GM10248 (cell line): ENCODE results near the gene LILRB4.
"Not testable (repeated sequence)": the region's sequence is repeated elsewhere in the genome, so short reads cannot be mapped to it uniquely, and the experiment has no call there.

Source experiments
- CTCF ChIA-PET: fragments of 300-600 bp; sonication (Branson Sonifier 250); formaldehyde crosslinking; extraction: SDS; loops from one replicate; lab custom pipeline; 2021; ENCODE audit warnings: antibody characterized with exemption; lab: Yijun Ruan, JAX
- POLR2A ChIA-PET: fragments of 350-650 bp; sonication (Branson Sonifier 250); formaldehyde crosslinking; extraction: SDS; loops from one replicate; lab custom pipeline; 2020; ENCODE audit warnings: antibody characterized with exemption; lab: Yijun Ruan, JAX
- DNase-seq: peaks from one replicate; pipeline ENCODE4 v3.0.0; 2012; ENCODE audit errors: extremely low spot score
- TF ChIP-seq, protein P1 (sequence below): IDR thresholded peaks from 2 replicates; pipeline ENCODE4 v1.5.1; 2012; ENCODE audit warnings: mild to moderate bottlenecking, low read depth; ENCODE audit errors: extremely low read depth, missing control alignments, control extremely low read depth

The LILRB4 gene

GRCh38 chr19:54626757-54627156 lies 36.0 kb upstream of the LILRB4 start:
- POLR2A ChIA-PET = interaction anchor here (0.6 kb wide), 1 partner anchor 163 kb away, joined by 4 read pairs; the partner anchor contains the start of gene LENG9

DNA sequence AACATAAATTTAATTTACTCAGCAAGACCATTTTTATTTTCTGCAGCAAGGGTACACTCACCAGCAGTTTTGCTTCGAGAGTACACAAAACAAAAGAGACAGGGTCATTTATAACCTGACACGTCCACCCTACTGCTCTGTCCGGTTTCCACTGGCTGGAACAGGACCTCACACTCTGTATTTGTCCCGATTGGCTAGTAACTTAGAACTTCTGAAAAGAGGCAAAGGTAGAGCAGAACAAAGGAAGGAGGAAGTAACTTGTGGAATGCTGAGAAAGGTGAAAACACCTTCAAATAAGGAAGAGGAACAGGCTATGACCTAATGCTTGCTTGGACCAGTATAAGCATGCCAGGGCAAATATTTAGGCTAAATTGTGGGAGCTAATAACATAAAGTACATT lies 34.9 kb upstream of the LILRB4 start:
- CTCF ChIA-PET = interaction anchor here (2.4 to 2.8 kb wide), 2 partner anchors 10 to 25 kb away, joined by 9 to 15 read pairs; no protein-coding TSS in a partner anchor
- POLR2A ChIA-PET, DNase-seq: not testable (repeated sequence)

More at GRCh38 chr19:54626757-54627156, 36.0 kb upstream of the LILRB4 start:
- CTCF ChIA-PET = interaction anchor here (2.4 kb wide), 1 partner anchor 9 kb away, joined by 9 read pairs; no protein-coding TSS in a partner anchor
- TF ChIP-seq, protein P1, sequence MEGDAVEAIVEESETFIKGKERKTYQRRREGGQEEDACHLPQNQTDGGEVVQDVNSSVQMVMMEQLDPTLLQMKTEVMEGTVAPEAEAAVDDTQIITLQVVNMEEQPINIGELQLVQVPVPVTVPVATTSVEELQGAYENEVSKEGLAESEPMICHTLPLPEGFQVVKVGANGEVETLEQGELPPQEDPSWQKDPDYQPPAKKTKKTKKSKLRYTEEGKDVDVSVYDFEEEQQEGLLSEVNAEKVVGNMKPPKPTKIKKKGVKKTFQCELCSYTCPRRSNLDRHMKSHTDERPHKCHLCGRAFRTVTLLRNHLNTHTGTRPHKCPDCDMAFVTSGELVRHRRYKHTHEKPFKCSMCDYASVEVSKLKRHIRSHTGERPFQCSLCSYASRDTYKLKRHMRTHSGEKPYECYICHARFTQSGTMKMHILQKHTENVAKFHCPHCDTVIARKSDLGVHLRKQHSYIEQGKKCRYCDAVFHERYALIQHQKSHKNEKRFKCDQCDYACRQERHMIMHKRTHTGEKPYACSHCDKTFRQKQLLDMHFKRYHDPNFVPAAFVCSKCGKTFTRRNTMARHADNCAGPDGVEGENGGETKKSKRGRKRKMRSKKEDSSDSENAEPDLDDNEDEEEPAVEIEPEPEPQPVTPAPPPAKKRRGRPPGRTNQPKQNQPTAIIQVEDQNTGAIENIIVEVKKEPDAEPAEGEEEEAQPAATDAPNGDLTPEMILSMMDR = no peak
- DNase-seq = no peak

- DNase-seq, POLR2A ChIA-PET: not testable (repeated sequence)
- CTCF ChIA-PET = interaction anchor here (1.0 to 2.8 kb wide), 2 partner anchors 23 to 149 kb away, joined by 3 to 15 read pairs; no protein-coding TSS in a partner anchor
Observed at GRCh38 chr19:54630262-54630661, 32.5 kb upstream of the LILRB4 start, which contains the start of gene LILRB1. Gene LILRB1, plus strand, starts transcription at chr19:54630484. Its CDS starts 590 bp downstream, at chr19:54631074.

GRCh38 chr19:54630782-54631181 lies 32.0 kb upstream of the LILRB4 start:
- POLR2A ChIA-PET = no interaction called here
- TF ChIP-seq, protein P1 = no peak
- CTCF ChIA-PET = interaction anchor here (2.8 kb wide), 1 partner anchor 22 kb away, joined by 15 read pairs; no protein-coding TSS in a partner anchor
- no peak for DNase-seq

- DNase-seq, POLR2A ChIA-PET: not testable (repeated sequence)
- CTCF ChIA-PET = interaction anchor here (1.5 to 2.0 kb wide), 2 partner anchors 22 to 42 kb away, joined by 7 to 8 read pairs; no protein-coding TSS in a partner anchor
Observed at GRCh38 chr19:54631489-54632337, 31.1 kb upstream of the LILRB4 start.

GRCh38 chr19:54632517-54632916 lies 30.3 kb upstream of the LILRB4 start:
- CTCF ChIA-PET = interaction anchor here (1.1 to 2.0 kb wide), 3 partner anchors 20 to 41 kb away, joined by 5 to 8 read pairs (median 7); no protein-coding TSS in a partner anchor
- POLR2A ChIA-PET, DNase-seq: not testable (repeated sequence)

DNA sequence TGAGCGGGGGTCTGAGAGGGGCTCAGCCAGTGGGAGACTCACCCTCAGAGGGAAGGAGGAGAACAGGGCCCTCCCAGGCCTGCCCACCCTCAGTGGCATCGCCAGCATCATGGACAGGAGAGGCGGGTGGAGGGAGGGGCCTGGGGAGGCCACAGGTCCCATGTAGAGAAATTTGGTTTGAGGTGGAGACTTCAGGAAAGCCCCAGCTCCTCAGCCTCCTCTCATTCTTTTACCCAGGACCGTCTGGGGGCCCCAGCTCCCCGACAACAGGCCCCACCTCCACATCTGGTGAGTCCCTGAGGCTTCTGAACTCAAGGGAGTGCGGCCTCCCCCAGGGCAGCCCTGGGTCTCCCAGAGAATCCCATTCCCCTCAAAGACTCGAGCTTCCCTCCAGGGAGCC lies 29.4 kb upstream of the LILRB4 start:
- TF ChIP-seq, protein P1 = no peak
- ChIA-PET POLR2A (no interaction called here), CTCF (interaction anchor here (0.7 to 2.0 kb wide), 5 partner anchors 19 to 155 kb away, joined by 3 to 8 read pairs (median 5); partner anchors contain the start of gene LILRB4)
- peak; percentile 49 for DNase-seq

- CTCF ChIA-PET = interaction anchor here (0.8 kb wide), 1 partner anchor 19 kb away, joined by 3 read pairs; no protein-coding TSS in a partner anchor
- DNase-seq, POLR2A ChIA-PET: not testable (repeated sequence)
Observed at GRCh38 chr19:54636081-54636480, 26.7 kb upstream of the LILRB4 start.

GRCh38 chr19:54638683-54639082 lies 24.1 kb upstream of the LILRB4 start:
- DNase-seq = no peak
- TF ChIP-seq, protein P1 = no peak
- CTCF ChIA-PET = interaction anchor here (0.9 to 5.9 kb wide), 6 partner anchors 9 to 157 kb away, joined by 3 to 45 read pairs (median 5); no protein-coding TSS in a partner anchor
- POLR2A ChIA-PET = no interaction called here

GRCh38 chr19:54642953-54643352 lies 19.8 kb upstream of the LILRB4 start:
- POLR2A ChIA-PET, DNase-seq, CTCF ChIA-PET: not testable (repeated sequence)

DNA sequence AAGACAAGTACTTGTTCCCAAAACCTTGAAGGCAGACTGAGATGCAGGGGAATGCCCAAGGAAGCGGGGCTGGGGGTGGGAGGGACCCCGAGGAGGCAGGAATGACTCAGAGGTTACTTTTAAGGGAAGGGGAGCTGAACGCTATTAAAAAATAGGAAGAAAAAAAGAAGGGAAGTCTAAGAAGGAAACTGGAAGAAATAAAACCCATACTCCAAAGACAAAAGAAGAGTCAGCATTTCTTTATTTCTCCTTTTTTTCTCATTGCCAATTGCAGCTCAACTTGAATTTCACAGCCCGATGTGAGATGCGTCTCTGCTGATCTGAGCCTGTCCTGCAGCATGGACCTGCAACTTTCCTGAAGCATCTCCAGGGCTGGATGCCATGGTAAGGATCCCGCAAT lies 19.2 kb upstream of the LILRB4 start:
- POLR2A ChIA-PET, DNase-seq: not testable (repeated sequence)
- CTCF ChIA-PET = interaction anchor here (1.0 kb wide), 1 partner anchor 11 kb away, joined by 3 read pairs; no protein-coding TSS in a partner anchor
